SK-N-SH (cell line): ENCODE results near the gene LRGUK. TPM values are rescaled to one million over a fixed set of nuclear protein-coding genes. Genes with fewer than 3 reads are reported as not detected.

Experiments used
- CTCF ChIA-PET: fragments of 300-600, 350-600 bp; formaldehyde crosslinking; extraction: SDS; loops from one replicate; lab custom pipeline; 2021; lab: Yijun Ruan, JAX
- POLR2A ChIA-PET: fragments of 350-600 bp; sonication (Branson Sonifier 250); formaldehyde crosslinking; extraction: SDS; loops from one replicate; lab custom pipeline; 2020; ENCODE audit warnings: antibody characterized with exemption, inconsistent platforms; lab: Yijun Ruan, JAX
- DNase-seq: peaks from one replicate; pipeline ENCODE4 v3.0.0; 2012
- H2AFZ ChIP-seq: fragments of 200-600 bp; sonication (generic); 2 replicates; pipeline ENCODE4 v1.8.1; 2016; ENCODE audit warnings: antibody characterized with exemption, mild to moderate bottlenecking, low read depth
- H3F3A ChIP-seq: fragments of 200-600 bp; sonication (generic); replicated peaks from 2 replicates; pipeline ENCODE3; 2016; ENCODE audit warnings: antibody characterized with exemption, mild to moderate bottlenecking; ENCODE audit not compliant: insufficient read depth
- H3K27ac ChIP-seq, 2 experiments: fragments of 200-500 bp in 1 of 2; fragments of 200-600 bp in 1 of 2; sonication (Bioruptor generic) in 1 of 2; sonication (generic), shearing (Covaris generic) in 1 of 2; 2 replicates each; pipeline versions ENCODE4 v1.5.1 to v1.6.1; 2014 to 2016; ENCODE audit warnings: low read depth in 2 of 2, inconsistent platforms in 1 of 2, low read length in 1 of 2, mild to moderate bottlenecking in 1 of 2, mixed read lengths in 1 of 2
- H3K27me3 ChIP-seq: fragments of 200-600 bp; sonication (generic), shearing (Covaris generic); 2 replicates; pipeline ENCODE4 v1.6.1; 2016; ENCODE audit warnings: mixed run types; ENCODE audit not compliant: insufficient read depth
- H3K36me3 ChIP-seq, 2 experiments: fragments of 200-500 bp in 1 of 2; fragments of 200-600 bp in 1 of 2; sonication (Bioruptor generic) in 1 of 2; sonication (generic) in 1 of 2; replicated peaks in 1 of 2; 2 replicates each; pipeline versions ENCODE3 to v1.5.1; 2014 to 2016; ENCODE audit warnings: low read length in 1 of 2, mild to moderate bottlenecking in 1 of 2; ENCODE audit not compliant: insufficient read depth in 2 of 2, control insufficient read depth in 1 of 2
- H3K4me1 ChIP-seq, 2 experiments: fragments of 200-500 bp in 1 of 2; fragments of 200-600 bp in 1 of 2; sonication (Bioruptor generic) in 1 of 2; sonication (generic), shearing (Covaris generic) in 1 of 2; 2 replicates each; pipeline versions ENCODE4 v1.5.1 to v1.6.1; 2014 to 2016; ENCODE audit warnings: low read depth in 1 of 2, low read length in 1 of 2, mixed run types in 1 of 2; ENCODE audit not compliant: insufficient read depth in 2 of 2, control insufficient read depth in 1 of 2
- H3K4me2 ChIP-seq: fragments of 200-600 bp; sonication (generic), shearing (Covaris generic); 2 replicates; pipeline ENCODE4 v1.6.1; 2017; ENCODE audit warnings: mixed run types
- H3K4me3 ChIP-seq, 2 experiments: fragments of 200-500 bp in 1 of 2; fragments of 200-600 bp in 1 of 2; sonication (Bioruptor generic) in 1 of 2; sonication (generic), shearing (Covaris generic) in 1 of 2; 2 replicates each; pipeline versions ENCODE4 v1.5.1 to v1.8.1; 2014 to 2016; ENCODE audit warnings: low read depth in 2 of 2, inconsistent platforms in 1 of 2, low read length in 1 of 2, mild to moderate bottlenecking in 1 of 2, mixed read lengths in 1 of 2, moderate library complexity in 1 of 2
- H3K79me2 ChIP-seq: fragments of 200-600 bp; sonication (generic); 2 replicates; pipeline ENCODE4 v1.8.1; 2017; ENCODE audit warnings: mild to moderate bottlenecking; ENCODE audit not compliant: insufficient read depth
- H3K9ac ChIP-seq: fragments of 200-600 bp; sonication (generic); 2 replicates; pipeline ENCODE4 v1.6.1; 2017; ENCODE audit warnings: mixed run types
- H3K9me2 ChIP-seq: fragments of 200-600 bp; sonication (generic); 2 replicates; pipeline ENCODE4 v1.6.1; 2017; ENCODE audit warnings: mixed run types
- H3K9me3 ChIP-seq: fragments of 200-600 bp; sonication (generic); 2 replicates; pipeline ENCODE4 v1.6.1; 2017; ENCODE audit warnings: mixed run types, mild to moderate bottlenecking, moderate library complexity
- H4K20me1 ChIP-seq: fragments of 200-600 bp; sonication (generic); 2 replicates; pipeline ENCODE4 v1.6.1; 2017; ENCODE audit warnings: mild to moderate bottlenecking, mixed run types; ENCODE audit not compliant: insufficient read depth
- EP300 ChIP-seq, 2 experiments: IDR thresholded peaks; 2 replicates each; pipeline versions ENCODE4 v1.4.0 to v1.6.1; 2012; ENCODE audit warnings: borderline replicate concordance in 1 of 2, low read depth in 1 of 2, low read length in 1 of 2
- EZH2phosphoT487 ChIP-seq: fragments of 200-600 bp; sonication (generic); IDR thresholded peaks from 2 replicates; pipeline ENCODE4 v1.6.1; 2017; ENCODE audit warnings: low read depth, mixed run types, mild to moderate bottlenecking, antibody characterized with exemption, moderate library complexity, borderline replicate concordance
- FOSL2 ChIP-seq: IDR thresholded peaks from 2 replicates; pipeline ENCODE4 v1.4.0; 2012; ENCODE audit warnings: low read depth, mild to moderate bottlenecking, moderate library complexity, borderline replicate concordance
- IRF3 ChIP-seq: fragments of 150-350 bp; IDR thresholded peaks from 2 replicates; pipeline ENCODE4 v1.6.1; 2016; ENCODE audit warnings: mild to moderate bottlenecking, low read depth, low read length
- MXI1 ChIP-seq: IDR thresholded peaks from 2 replicates; pipeline ENCODE4 v1.6.1; 2012; ENCODE audit warnings: mild to moderate bottlenecking, low read depth, low read length, improper control_type of control experiment
- NRF1 ChIP-seq: IDR thresholded peaks from 2 replicates; pipeline ENCODE4 v1.6.1; 2012; ENCODE audit warnings: low read depth, mild to moderate bottlenecking, low read length
- PBX3 ChIP-seq: IDR thresholded peaks from 2 replicates; pipeline ENCODE4; 2012
- RAD21 ChIP-seq: IDR thresholded peaks from 2 replicates; pipeline ENCODE4 v1.6.1; 2012; ENCODE audit warnings: mild to moderate bottlenecking, low read length
- RCOR1 ChIP-seq: fragments of 150-350 bp; IDR thresholded peaks from 2 replicates; pipeline ENCODE4 v1.6.1; 2017; ENCODE audit warnings: antibody characterized with exemption, low read length
- RFX5 ChIP-seq: IDR thresholded peaks from 2 replicates; pipeline ENCODE4 v1.6.1; 2012; ENCODE audit warnings: mild to moderate bottlenecking, improper control_type of control experiment, low read length
- SMC3 ChIP-seq: IDR thresholded peaks from 2 replicates; pipeline ENCODE4 v1.6.1; 2012; ENCODE audit warnings: low read depth, low read length, improper control_type of control experiment
- TEAD4 ChIP-seq: IDR thresholded peaks from 2 replicates; pipeline ENCODE4 v1.4.0; 2012; ENCODE audit warnings: mild to moderate bottlenecking, borderline replicate concordance; ENCODE audit not compliant: insufficient read depth
- YY1 ChIP-seq: IDR thresholded peaks from 2 replicates; pipeline ENCODE4 v1.4.0; 2012; ENCODE audit warnings: low read depth, mild to moderate bottlenecking
- ZBTB33 ChIP-seq: IDR thresholded peaks from 2 replicates; pipeline ENCODE4 v1.4.0; 2012; ENCODE audit warnings: low read depth, borderline replicate concordance
- WGBS: methylation state at CpG from one replicate; pipeline ENCODE4 v1.1.6; 2017; ENCODE audit warnings: low lambda C conversion rate; 5-methylcytosine and 5-hydroxymethylcytosine counted together
- polyA plus RNA-seq, 3 experiments: library from polyadenylated mRNA; depleted of rRNA; stranded (reverse); fragments of >200 nt; gene quantifications; 2 replicates each; pipeline ENCODE4 v1.2.3, GENCODE V29; 2012
- TF ChIP-seq, protein P1 (sequence below): fragments of 200-600 bp; sonication (generic); IDR thresholded peaks from 2 replicates; pipeline ENCODE4 v1.6.1; 2017; ENCODE audit warnings: antibody characterized with exemption, mild to moderate bottlenecking, moderate library complexity
- TF ChIP-seq, protein P2 (sequence below): IDR thresholded peaks from 2 replicates; pipeline ENCODE4 v1.4.0; 2012; ENCODE audit warnings: low read depth, borderline replicate concordance

Gene LRGUK
- polyA plus RNA-seq, 1 of the 3 experiments (the other 2 are of a cell fraction): 1.5 TPM

GRCh38 chr7:134184767-134185166 lies 57.6 kb downstream of the LRGUK start:
- H4K20me1 ChIP-seq: no peaks in the 10 kb centered on the region
- CTCF ChIA-PET: no interaction called here
- no peak overlapping the region for H3K4me3 ChIP-seq
- peaks cover 0 to 2% of the 10 kb centered on the region in 2 experiments; a peak in 2 of 4 replicates for H3K4me1 ChIP-seq
- TF ChIP-seq RAD21: no peak
- no peak for TF ChIP-seq YY1
- no peak for TF ChIP-seq EP300 (IDR thresholded peaks at IDR 0.05; ENCODE audit: borderline replicate concordance in 1 of 2, low read depth in 1 of 2, low read length in 1 of 2)
- TF ChIP-seq RCOR1: no peak
- TF ChIP-seq PBX3: 0 out of 2 replicates have a peak, but pooled peaks have one; percentile 7
- no peak for TF ChIP-seq EZH2phosphoT487
- TF ChIP-seq TEAD4: no peak
- H3K9me3 ChIP-seq: no peaks in the 10 kb centered on the region
- no peaks in the 10 kb centered on the region for H3K9me2 ChIP-seq
- H3K36me3 ChIP-seq: no peaks in the 10 kb centered on the region
- H3K27ac ChIP-seq: no peak overlapping the region
- H3K27me3 ChIP-seq: no peaks in the 10 kb centered on the region
- no peak for DNase-seq
- H3F3A ChIP-seq: no peaks in the 10 kb centered on the region
- H3K4me2 ChIP-seq: no peak overlapping the region
- no peak overlapping the region for H2AFZ ChIP-seq
- H3K9ac ChIP-seq: no peak overlapping the region
- no peaks in the 10 kb centered on the region for H3K79me2 ChIP-seq
- POLR2A ChIA-PET: no interaction called here
- 67% methylated on average over 3 of the region's 3 CpGs for WGBS

DNA sequence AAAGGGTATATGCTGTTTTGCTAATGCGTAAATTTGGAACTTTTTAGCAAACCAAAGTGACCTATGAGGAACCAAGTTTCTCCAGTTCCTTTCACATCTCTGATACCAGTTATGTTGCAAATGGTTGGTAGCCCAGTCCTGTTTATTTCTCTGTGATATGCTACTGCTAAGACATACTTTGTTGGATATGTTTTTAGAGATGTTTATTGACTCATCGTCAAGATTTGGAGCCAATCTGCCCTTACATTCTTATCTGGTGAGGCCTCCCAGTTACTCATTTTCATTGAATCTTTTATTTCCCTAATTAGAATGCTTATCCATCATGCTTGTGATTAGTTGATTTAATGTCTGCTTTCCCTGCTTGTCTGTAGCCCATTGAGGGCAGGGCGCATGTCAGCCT lies 58.9 kb downstream of the LRGUK start:
- no peak overlapping the region for H3K9ac ChIP-seq
- H4K20me1 ChIP-seq: no peaks in the 10 kb centered on the region
- no peaks in the 10 kb centered on the region for H3K9me3 ChIP-seq
- no peak overlapping the region for H2AFZ ChIP-seq
- POLR2A ChIA-PET: no interaction called here
- no peaks in the 10 kb centered on the region for H3K36me3 ChIP-seq
- no peak for TF ChIP-seq FOSL2
- TF ChIP-seq IRF3: no peak
- TF ChIP-seq, protein P1, sequence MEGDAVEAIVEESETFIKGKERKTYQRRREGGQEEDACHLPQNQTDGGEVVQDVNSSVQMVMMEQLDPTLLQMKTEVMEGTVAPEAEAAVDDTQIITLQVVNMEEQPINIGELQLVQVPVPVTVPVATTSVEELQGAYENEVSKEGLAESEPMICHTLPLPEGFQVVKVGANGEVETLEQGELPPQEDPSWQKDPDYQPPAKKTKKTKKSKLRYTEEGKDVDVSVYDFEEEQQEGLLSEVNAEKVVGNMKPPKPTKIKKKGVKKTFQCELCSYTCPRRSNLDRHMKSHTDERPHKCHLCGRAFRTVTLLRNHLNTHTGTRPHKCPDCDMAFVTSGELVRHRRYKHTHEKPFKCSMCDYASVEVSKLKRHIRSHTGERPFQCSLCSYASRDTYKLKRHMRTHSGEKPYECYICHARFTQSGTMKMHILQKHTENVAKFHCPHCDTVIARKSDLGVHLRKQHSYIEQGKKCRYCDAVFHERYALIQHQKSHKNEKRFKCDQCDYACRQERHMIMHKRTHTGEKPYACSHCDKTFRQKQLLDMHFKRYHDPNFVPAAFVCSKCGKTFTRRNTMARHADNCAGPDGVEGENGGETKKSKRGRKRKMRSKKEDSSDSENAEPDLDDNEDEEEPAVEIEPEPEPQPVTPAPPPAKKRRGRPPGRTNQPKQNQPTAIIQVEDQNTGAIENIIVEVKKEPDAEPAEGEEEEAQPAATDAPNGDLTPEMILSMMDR: no peak
- TF ChIP-seq PBX3: no peak
- TF ChIP-seq RFX5: no peak
- no peak for TF ChIP-seq MXI1
- TF ChIP-seq SMC3: no peak
- TF ChIP-seq NRF1: no peak
- TF ChIP-seq, protein P2, sequence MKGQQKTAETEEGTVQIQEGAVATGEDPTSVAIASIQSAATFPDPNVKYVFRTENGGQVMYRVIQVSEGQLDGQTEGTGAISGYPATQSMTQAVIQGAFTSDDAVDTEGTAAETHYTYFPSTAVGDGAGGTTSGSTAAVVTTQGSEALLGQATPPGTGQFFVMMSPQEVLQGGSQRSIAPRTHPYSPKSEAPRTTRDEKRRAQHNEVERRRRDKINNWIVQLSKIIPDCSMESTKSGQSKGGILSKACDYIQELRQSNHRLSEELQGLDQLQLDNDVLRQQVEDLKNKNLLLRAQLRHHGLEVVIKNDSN: no peak
- TF ChIP-seq ZBTB33: no peak
- TF ChIP-seq RAD21: no peak
- no peaks in the 10 kb centered on the region for H3K27me3 ChIP-seq
- no peaks in the 10 kb centered on the region for H3K9me2 ChIP-seq
- WGBS: 58% methylated on average over 3 of the region's 3 CpGs
- no peak overlapping the region for H3K4me3 ChIP-seq
- no peak overlapping the region for H3K4me2 ChIP-seq
- peak overlapping the region in 1 of 2 experiments; percentile 8; a peak in 1 of 4 replicates for H3K27ac ChIP-seq
- DNase-seq: no peak
- H3K79me2 ChIP-seq: no peaks in the 10 kb centered on the region
- H3F3A ChIP-seq: no peaks in the 10 kb centered on the region
- H3K4me1 ChIP-seq: no peaks in the 10 kb centered on the region
- CTCF ChIA-PET: interaction anchor here (2.3 kb wide), 1 partner anchor 45 kb away, joined by 5 read pairs; no protein-coding TSS in a partner anchor
